Measurements from ENCODE around the gene DAG1.

DAG1 gene

GRCh38 chr3:49518016-49518415 lies 47.9 kb downstream of the DAG1 start:
- Mint-ChIP-seq H3K9me3 (no peaks in the 10 kb centered on the region), H3K27me3 (no peaks in the 10 kb centered on the region), H3K36me3 (peaks cover 36% of the 10 kb centered on the region), H3K4me3 (no peak overlapping the region), H3K4me1 (no peaks in the 10 kb centered on the region), H3K27ac (no peak overlapping the region)
- CTCF ChIA-PET, result no interaction called here
- no peak for DNase-seq

GRCh38 chr3:49518441-49518840 lies 48.4 kb downstream of the DAG1 start:
- peaks cover 36% of the 10 kb centered on the region for H3K36me3 Mint-ChIP-seq
- H3K9me3 Mint-ChIP-seq, result no peaks in the 10 kb centered on the region
- no peak overlapping the region for H3K4me3 Mint-ChIP-seq
- CTCF ChIA-PET, result no interaction called here
- H3K4me1 Mint-ChIP-seq, result no peaks in the 10 kb centered on the region
- no peak for DNase-seq
- H3K27me3 Mint-ChIP-seq, result no peaks in the 10 kb centered on the region
- H3K27ac Mint-ChIP-seq, result no peak overlapping the region

GRCh38 chr3:49519296-49519695 lies 49.2 kb downstream of the DAG1 start:
- CTCF ChIA-PET, result no interaction called here
- DNase-seq, result no peak
- H3K36me3 Mint-ChIP-seq, result peaks cover 29% of the 10 kb centered on the region
- no peaks in the 10 kb centered on the region for H3K9me3 Mint-ChIP-seq
- H3K27me3 Mint-ChIP-seq, result no peaks in the 10 kb centered on the region
- H3K27ac Mint-ChIP-seq, result no peak overlapping the region
- no peak overlapping the region for H3K4me3 Mint-ChIP-seq
- H3K4me1 Mint-ChIP-seq, result no peaks in the 10 kb centered on the region

GRCh38 chr3:49519916-49520385 lies 49.9 kb downstream of the DAG1 start:
- DNase-seq, result no peak
- Mint-ChIP-seq H3K27ac (no peak overlapping the region), H3K36me3 (peaks cover 29% of the 10 kb centered on the region), H3K4me1 (no peaks in the 10 kb centered on the region), H3K4me3 (no peak overlapping the region), H3K27me3 (no peaks in the 10 kb centered on the region), H3K9me3 (no peaks in the 10 kb centered on the region)
- CTCF ChIA-PET, result no interaction called here

GRCh38 chr3:49523756-49524747 lies 54.0 kb downstream of the DAG1 start:
- Mint-ChIP-seq H3K4me3 (no peak overlapping the region), H3K27me3 (no peaks in the 10 kb centered on the region), H3K27ac (no peak overlapping the region), H3K9me3 (no peaks in the 10 kb centered on the region), H3K36me3 (peaks cover 5% of the 10 kb centered on the region), H3K4me1 (no peaks in the 10 kb centered on the region)
- CTCF ChIA-PET, result interaction anchor here (1.0 kb wide), 1 partner anchor 15 kb away, joined by 6 read pairs; no protein-coding TSS in a partner anchor
- no peak for DNase-seq

- Mint-ChIP-seq H3K36me3 (peaks cover 15% of the 10 kb centered on the region), H3K4me3 (no peak overlapping the region), H3K9me3 (no peaks in the 10 kb centered on the region), H3K27ac (no peak overlapping the region), H3K4me1 (no peaks in the 10 kb centered on the region), H3K27me3 (no peaks in the 10 kb centered on the region)
- DNase-seq, result no peak
- CTCF ChIA-PET, result interaction anchor here (1.5 kb wide), 1 partner anchor 10 kb away, joined by 9 read pairs; no protein-coding TSS in a partner anchor
These were observed 59.5 kb downstream of the DAG1 start for GRCh38 chr3:49529567-49529966.

GRCh38 chr3:49530231-49530630 lies 60.2 kb downstream of the DAG1 start:
- no peak for DNase-seq
- Mint-ChIP-seq H3K4me1 (no peaks in the 10 kb centered on the region), H3K36me3 (peaks cover 15% of the 10 kb centered on the region), H3K27ac (peak overlapping the region; percentile 34), H3K4me3 (no peak overlapping the region), H3K27me3 (no peaks in the 10 kb centered on the region), H3K9me3 (no peaks in the 10 kb centered on the region)
- CTCF ChIA-PET, result interaction anchor here (1.5 kb wide), 1 partner anchor 9 kb away, joined by 9 read pairs; no protein-coding TSS in a partner anchor

- H3K27ac Mint-ChIP-seq, result no peak overlapping the region
- no peaks in the 10 kb centered on the region for H3K27me3 Mint-ChIP-seq
- no peak for DNase-seq
- H3K4me3 Mint-ChIP-seq, result no peak overlapping the region
- peaks cover 15% of the 10 kb centered on the region for H3K36me3 Mint-ChIP-seq
- no peaks in the 10 kb centered on the region for H3K9me3 Mint-ChIP-seq
- no peaks in the 10 kb centered on the region for H3K4me1 Mint-ChIP-seq
- CTCF ChIA-PET, result interaction anchor here (1.5 kb wide), 1 partner anchor 9 kb away, joined by 9 read pairs; no protein-coding TSS in a partner anchor
These were observed 60.6 kb downstream of the DAG1 start for GRCh38 chr3:49530701-49531100.

GRCh38 chr3:49531218-49531617 lies 61.2 kb downstream of the DAG1 start:
- no peak overlapping the region for H3K4me3 Mint-ChIP-seq

GRCh38 chr3:49531715-49532114 lies 61.6 kb downstream of the DAG1 start:
- Mint-ChIP-seq H3K4me3 (no peak overlapping the region), H3K27ac (no peak overlapping the region), H3K27me3 (no peaks in the 10 kb centered on the region), H3K36me3 (peaks cover 15% of the 10 kb centered on the region), H3K4me1 (no peaks in the 10 kb centered on the region), H3K9me3 (no peaks in the 10 kb centered on the region)
- no peak for DNase-seq
- CTCF ChIA-PET, result no interaction called here

More at GRCh38 chr3:49531218-49531617, 61.2 kb downstream of the DAG1 start:
- Mint-ChIP-seq H3K36me3 (peaks cover 15% of the 10 kb centered on the region), H3K4me1 (no peaks in the 10 kb centered on the region), H3K27me3 (no peaks in the 10 kb centered on the region), H3K27ac (no peak overlapping the region), H3K9me3 (no peaks in the 10 kb centered on the region)
- CTCF ChIA-PET, result no interaction called here
- no peak for DNase-seq

GRCh38 chr3:49533031-49533430 lies 63.0 kb downstream of the DAG1 start:
- Mint-ChIP-seq H3K4me1 (no peaks in the 10 kb centered on the region), H3K36me3 (peaks cover 15% of the 10 kb centered on the region), H3K9me3 (no peaks in the 10 kb centered on the region), H3K27ac (no peak overlapping the region), H3K27me3 (no peaks in the 10 kb centered on the region), H3K4me3 (no peak overlapping the region)
- no peak for DNase-seq
- CTCF ChIA-PET, result interaction anchor here (1.8 kb wide), 1 partner anchor 138 kb away, joined by 8 read pairs; no protein-coding TSS in a partner anchor

- Mint-ChIP-seq H3K27me3 (no peaks in the 10 kb centered on the region), H3K4me3 (no peak overlapping the region), H3K36me3 (peaks cover 15% of the 10 kb centered on the region), H3K4me1 (no peaks in the 10 kb centered on the region), H3K9me3 (no peaks in the 10 kb centered on the region), H3K27ac (no peak overlapping the region)
- CTCF ChIA-PET, result interaction anchor here (1.8 kb wide), 1 partner anchor 137 kb away, joined by 8 read pairs; no protein-coding TSS in a partner anchor
- DNase-seq, result no peak
These were observed 63.9 kb downstream of the DAG1 start for GRCh38 chr3:49533786-49534519.

- DNase-seq, result no peak
- peaks cover 15% of the 10 kb centered on the region for H3K36me3 Mint-ChIP-seq
- H3K4me3 Mint-ChIP-seq, result no peak overlapping the region
- no peaks in the 10 kb centered on the region for H3K9me3 Mint-ChIP-seq
- no peaks in the 10 kb centered on the region for H3K4me1 Mint-ChIP-seq
- H3K27me3 Mint-ChIP-seq, result no peaks in the 10 kb centered on the region
- no peak overlapping the region for H3K27ac Mint-ChIP-seq
- CTCF ChIA-PET, result interaction anchor here (1.8 to 6.8 kb wide), 2 partner anchors 136 to 137 kb away, joined by 8 to 155 read pairs; no protein-coding TSS in a partner anchor
These were observed 64.7 kb downstream of the DAG1 start for GRCh38 chr3:49534581-49535441.
